K562 (cell line): ENCODE results near the gene ZNF716. TPM values are rescaled to one million over a fixed set of nuclear protein-coding genes. Genes with fewer than 3 reads are reported as not detected.
A peak's percentile ranks its signal among the peaks of the same experiment; 100 is the strongest.

ENCODE experiments used
- ATAC-seq: fragments of 200-7000 bp; cut with Tn5 transposase; 3 replicates; pipeline ENCODE4 v1.9.1; 2020; ENCODE audit warnings: moderate library complexity
- BruUV-seq: library from RNA; stranded (reverse); fragments of 400-500 nt; replicated peaks from 2 replicates; lab custom pipeline; 2021; lab: Mats Ljungman, UMichigan
- CTCF ChIA-PET: fragments of 300-600 bp; formaldehyde crosslinking; extraction: SDS; loops from one replicate; lab custom pipeline; 2021; ENCODE audit warnings: low intra/inter-chr PET ratio; lab: Yijun Ruan, JAX
- POLR2A ChIA-PET: fragments of 300-600, 350-650 bp; sonication (Branson Sonifier 250); formaldehyde crosslinking; extraction: SDS; loops from one replicate; lab custom pipeline; 2021; ENCODE audit warnings: antibody characterized with exemption, inconsistent platforms; lab: Yijun Ruan, JAX
- DNase-seq, 4 experiments: peaks; one replicate each; pipeline versions ENCODE4 v3.0.0 to v3.0.0-alpha.2; 2011 to 2018; ENCODE audit warnings: low spot score in 3 of 4, mixed read lengths in 3 of 4; ENCODE audit errors: extremely low read depth in 1 of 4
- FAIRE-seq: peaks from 2 replicates; lab custom pipeline; 2011; peaks lifted over from hg19 to GRCh38; lab: Jason Lieb, UNC
- H2AFZ ChIP-seq: 2 replicates; pipeline ENCODE4 v1.6.0; 2011; ENCODE audit warnings: low read depth, low read length, control low read depth, inconsistent platforms
- H3K27ac ChIP-seq: fragments of 200-600 bp; 3 replicates; pipeline ENCODE4 v1.8.0; 2011; ENCODE audit warnings: low read depth, mild to moderate bottlenecking, control low read depth, inconsistent platforms, low read length, moderate library complexity, mixed read lengths; ENCODE audit errors: extremely low read depth
- H3K27me3 ChIP-seq, 2 experiments: fragments of 300-600 bp in 1 of 2; 2 replicates in 1 of 2; 3 replicates in 1 of 2; pipeline versions ENCODE4 v1.6.0 to v1.8.0; 2011; ENCODE audit warnings: inconsistent platforms in 2 of 2, low read length in 2 of 2, mild to moderate bottlenecking in 1 of 2, mixed read lengths in 1 of 2, moderate library complexity in 1 of 2; ENCODE audit not compliant: control insufficient read depth in 2 of 2, insufficient read depth in 2 of 2
- H3K36me3 ChIP-seq: fragments of 300-600 bp; 3 replicates; pipeline ENCODE4 v1.8.0; 2011; ENCODE audit warnings: mild to moderate bottlenecking, low read length, inconsistent platforms; ENCODE audit not compliant: control insufficient read depth, insufficient read depth
- H3K4me1 ChIP-seq, 2 experiments: fragments of 200-600 bp in 1 of 2; replicated peaks in 1 of 2; 2 replicates in 1 of 2; 3 replicates in 1 of 2; pipeline versions ENCODE4 v1.5.1 to v1.8.0; 2011; ENCODE audit warnings: inconsistent platforms in 2 of 2, low read length in 2 of 2, mild to moderate bottlenecking in 1 of 2, mixed read lengths in 1 of 2, moderate library complexity in 1 of 2; ENCODE audit not compliant: control insufficient read depth in 2 of 2, insufficient read depth in 2 of 2
- H3K4me2 ChIP-seq: 2 replicates; pipeline ENCODE4 v1.6.1; 2011; ENCODE audit warnings: low read length, control low read depth, inconsistent platforms, mixed read lengths; ENCODE audit not compliant: insufficient read depth
- H3K4me3 ChIP-seq: fragments of 200-600 bp; sonication (generic), shearing (Covaris generic); 2 replicates; pipeline ENCODE4 v1.5.1; 2016; ENCODE audit warnings: control low read depth, inconsistent platforms
- H3K79me2 ChIP-seq: fragments of 200-600 bp; 3 replicates; pipeline ENCODE4 v1.8.0; 2011; ENCODE audit warnings: low read length, inconsistent platforms; ENCODE audit not compliant: control insufficient read depth, insufficient read depth
- H3K9ac ChIP-seq, 2 experiments: 2 replicates each; pipeline versions ENCODE4 v1.6.0 to v1.6.1; 2011; ENCODE audit warnings: low read depth in 2 of 2, low read length in 2 of 2, control low read depth in 1 of 2, inconsistent platforms in 1 of 2, mild to moderate bottlenecking in 1 of 2, mixed read lengths in 1 of 2; ENCODE audit not compliant: insufficient read depth in 1 of 2
- H3K9me1 ChIP-seq: one replicate; pipeline ENCODE4 v1.6.0; 2011; ENCODE audit warnings: inconsistent platforms, mild to moderate bottlenecking, low read length, moderate library complexity; ENCODE audit not compliant: control insufficient read depth, insufficient read depth
- H3K9me3 ChIP-seq: replicated peaks from 2 replicates; pipeline ENCODE4 v1.5.1; 2011; ENCODE audit warnings: low read depth, low read length, inconsistent platforms; ENCODE audit not compliant: control insufficient read depth, insufficient read depth
- H4K20me1 ChIP-seq: replicated peaks from 2 replicates; pipeline ENCODE4 v1.6.1; 2011; ENCODE audit warnings: low read length, inconsistent platforms, mixed read lengths; ENCODE audit not compliant: control insufficient read depth, insufficient read depth
- REST ChIP-seq, 2 experiments: fragments of 450-650 bp; formaldehyde crosslinking in 1 of 2; IDR thresholded peaks; 2 replicates each; pipeline versions ENCODE4 v1.4.0 to v1.6.1; 2014 to 2020; ENCODE audit warnings: mild to moderate bottlenecking in 2 of 2, borderline replicate concordance in 1 of 2, low read depth in 1 of 2
- ZBTB8A ChIP-seq: fragments of 450-650 bp; IDR thresholded peaks from 2 replicates; pipeline ENCODE4 v1.6.1; 2018; ENCODE audit warnings: mild to moderate bottlenecking, moderate library complexity; ENCODE audit not compliant: partially characterized antibody
- WGBS: fragments of 100-300 bp; shearing (Covaris generic); methylation state at CpG from one replicate; pipeline ENCODE4 v1.1.6; 2016; ENCODE audit warnings: low coverage, mixed read lengths; ENCODE audit not compliant: insufficient coverage; ENCODE audit errors: missing lambda C conversion rate; 5-methylcytosine and 5-hydroxymethylcytosine counted together
- in situ Hi-C: fragments of 300-500 bp; cut with MboI; formaldehyde crosslinking; loops from 4 replicates; pipeline ENCODE4 v1.15.0; 2018; ENCODE audit warnings: inconsistent platforms, mixed read lengths
- intact Hi-C: fragments of 100-400 bp; cut with micrococcal nuclease; formaldehyde crosslinking; loops from 2 replicates; pipeline ENCODE4 v1.14.2; 2022
- polyA plus RNA-seq, 8 experiments: library from polyadenylated mRNA; depleted of rRNA in 4 of 8; stranded (reverse) in 5 of 8; unstranded in 3 of 8; fragments of >200 nt; fragmentation: Nextera tagmentation in 2 of 8; fragmentation: Illumina TruSeq in 1 of 8; extraction: Ambion mirVana in 2 of 8; extraction: Trizol in 1 of 8; gene quantifications; 2 replicates each; pipeline versions ENCODE4 v1.2.1 to v1.2.3, GENCODE V29; 2011 to 2014; ENCODE audit warnings: inconsistent platforms in 1 of 8, missing spikeins in 1 of 8
- total RNA-seq, 7 experiments: library from RNA; depleted of rRNA in 6 of 7; stranded (reverse); fragments of >200 nt in 6 of 7; fragmentation: Illumina TruSeq in 2 of 7; extraction: Trizol in 2 of 7; gene quantifications; 2 replicates each; pipeline versions ENCODE4 v1.2.1 to v1.2.3, GENCODE V29; 2011 to 2021; ENCODE audit warnings: low replicate concordance in 1 of 7

The ZNF716 gene
- total and polyA plus RNA-seq, 9 of the 15 experiments (the other 6 are each of a cell fraction or from before 2014, with no cell fraction given) = not detected

GRCh38 chr7:57417736-57418135 lies 32.2 kb upstream of the ZNF716 start:
- DNase-seq (no peak), ATAC-seq (no peak), FAIRE-seq (no peak)
- H3K9ac ChIP-seq = no peak overlapping the region
- in situ Hi-C loops (no loop called here), intact Hi-C loops (no loop called here)
- H3K4me1 ChIP-seq = no peaks in the 10 kb centered on the region
- no peak for TF ChIP-seq ZBTB8A
- TF ChIP-seq REST (IDR thresholded peaks at IDR 0.05; ENCODE audit: borderline replicate concordance) = 0 out of 2 replicates have a peak, but pooled peaks have one; percentile 4
- no peak for TF ChIP-seq REST (CRISPR knock-in tag; IDR thresholded peaks at IDR 0.05; ENCODE audit: low read depth)
- H3K9me1 ChIP-seq = no peaks in the 10 kb centered on the region
- no peaks in the 10 kb centered on the region for H3K27me3 ChIP-seq
- no peak overlapping the region for H3K27ac ChIP-seq
- no peaks in the 10 kb centered on the region for H3K9me3 ChIP-seq
- ChIA-PET CTCF (no interaction called here), POLR2A (no interaction called here)
- H3K36me3 ChIP-seq = no peaks in the 10 kb centered on the region
- no TSS peak for BruUV-seq
- WGBS = 0% methylated on average over 3 of the region's 3 CpGs
- no peak overlapping the region for H3K4me3 ChIP-seq
- H3K79me2 ChIP-seq = no peaks in the 10 kb centered on the region
- H4K20me1 ChIP-seq = no peaks in the 10 kb centered on the region
- no peak overlapping the region for H2AFZ ChIP-seq
- no peak overlapping the region for H3K4me2 ChIP-seq
